Stimulated activated CD4-positive, alpha-beta T cell treated with anti-CD3 and anti-CD28 coated beads, Interleukin-4, amount 100 ng/mL, for 48 hours (primary cell): ENCODE results near the gene UBALD2.
A peak's percentile ranks its signal among the peaks of the same experiment; 100 is the strongest.
"Not testable (repeated sequence)": the region's sequence is repeated elsewhere in the genome, so short reads cannot be mapped to it uniquely, and the experiment has no call there.

ENCODE experiments used
- DNase-seq, 2 donors: peaks; one replicate each; pipeline ENCODE4 v3.0.0-alpha.2; 2020; ENCODE audit warnings: low read depth in 2 of 2

UBALD2 gene

GRCh38 chr17:76265624-76266243 lies 586 bp downstream of the UBALD2 start:
- DNase-seq, result peak in 1 of 2 donors; percentile 40

- no peak for DNase-seq
Observed at GRCh38 chr17:76266244-76266938, 1.2 kb downstream of the UBALD2 start.

DNA sequence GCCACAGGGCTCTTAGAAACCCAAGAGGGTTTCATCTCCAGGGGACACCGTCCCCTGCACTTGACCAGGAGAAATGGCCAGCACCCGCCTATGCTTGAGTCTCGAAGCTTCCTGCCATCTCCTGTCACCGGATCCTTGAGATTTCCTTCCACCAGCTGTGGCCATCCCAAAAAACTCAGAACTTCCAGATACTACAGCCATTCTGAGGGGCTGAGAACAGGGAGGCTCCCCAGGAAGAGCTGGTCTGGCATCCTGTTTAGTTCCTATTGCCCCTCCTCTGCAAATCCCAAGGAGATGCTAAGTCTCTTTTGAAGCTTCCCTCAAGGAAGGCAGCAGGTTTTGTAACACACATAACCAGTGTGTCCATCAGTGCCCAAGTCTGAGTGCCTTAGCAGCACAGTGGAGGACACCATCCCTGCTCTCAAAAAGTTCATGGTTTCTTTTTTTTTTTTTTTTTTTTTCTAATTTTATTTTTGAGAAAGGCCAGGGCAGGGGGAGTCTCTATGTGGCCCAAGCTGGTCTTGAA lies 2.0 kb downstream of the UBALD2 start:
- no peak for DNase-seq

- DNase-seq, result not testable (repeated sequence)
Observed at GRCh38 chr17:76267581-76268001, 2.4 kb downstream of the UBALD2 start.

- DNase-seq, result peak; percentile 71 to 77
Observed at GRCh38 chr17:76268015-76268749, 3.0 kb downstream of the UBALD2 start.

DNA sequence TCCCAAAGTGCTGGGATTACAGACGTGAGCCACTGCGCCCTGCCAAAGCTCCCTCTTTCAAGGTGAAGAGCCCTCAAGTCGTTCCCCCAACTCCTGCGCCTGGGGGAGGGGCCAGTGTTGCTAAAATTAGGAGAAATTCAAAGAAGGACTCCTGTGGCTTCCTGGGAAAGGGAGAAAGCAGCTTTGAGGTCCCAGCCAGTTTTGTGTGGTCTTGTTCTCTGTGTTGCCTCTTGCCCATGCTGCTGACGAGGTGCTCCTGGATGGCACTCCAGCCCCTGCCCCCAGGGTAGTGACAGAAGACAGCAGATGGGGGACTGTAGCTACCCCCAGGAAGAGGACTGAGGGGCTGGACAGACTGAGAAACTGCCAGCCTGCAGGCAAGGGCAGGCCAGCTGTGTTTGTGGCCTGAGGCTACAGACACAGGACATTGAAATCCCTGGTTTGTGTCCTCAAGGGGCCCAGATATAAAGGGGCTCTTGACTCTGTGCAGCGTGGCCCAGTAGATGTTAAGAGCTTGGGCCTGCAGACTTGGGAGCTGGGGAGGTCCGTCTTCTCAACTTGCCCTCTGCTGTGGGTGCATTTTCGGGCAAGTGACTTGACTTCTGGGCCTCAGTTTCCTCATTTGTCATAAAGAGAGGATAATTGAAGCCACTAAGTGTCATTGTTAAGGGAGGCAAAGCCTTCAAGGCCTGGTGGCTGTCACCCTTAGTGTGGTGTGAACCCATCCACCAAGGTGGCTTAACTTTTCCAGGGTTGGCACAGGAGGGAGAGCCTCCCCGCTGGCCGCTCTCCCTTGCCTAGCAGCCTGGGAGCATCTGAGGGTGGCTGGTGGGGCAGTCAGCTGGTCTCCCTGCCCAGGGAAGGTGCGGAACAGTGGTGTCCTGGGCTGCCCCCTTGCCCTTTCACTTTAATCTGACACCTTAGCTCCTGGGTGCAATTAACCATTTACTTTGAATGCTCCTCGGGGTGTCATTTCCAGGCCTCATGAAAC lies 4.1 kb downstream of the UBALD2 start:
- DNase-seq, result no peak

DNA sequence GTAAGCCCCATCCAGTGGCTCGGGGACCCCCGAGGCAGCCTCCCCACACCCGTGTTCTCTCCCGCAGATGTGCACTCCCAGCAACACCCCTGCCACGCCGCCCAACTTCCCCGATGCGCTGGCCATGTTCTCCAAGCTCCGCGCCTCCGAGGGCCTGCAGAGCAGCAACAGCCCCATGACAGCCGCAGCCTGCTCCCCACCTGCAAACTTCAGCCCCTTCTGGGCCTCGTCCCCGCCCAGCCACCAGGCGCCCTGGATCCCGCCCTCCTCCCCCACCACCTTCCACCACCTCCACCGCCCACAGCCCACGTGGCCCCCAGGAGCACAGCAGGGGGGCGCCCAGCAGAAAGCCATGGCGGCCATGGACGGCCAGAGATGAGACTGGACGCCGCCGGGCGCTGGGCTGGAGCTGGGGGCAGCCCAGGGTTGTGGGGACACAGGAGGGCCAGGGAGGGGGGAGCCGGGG lies 5.0 kb downstream of the UBALD2 start:
- DNase-seq, result no peak

DNA sequence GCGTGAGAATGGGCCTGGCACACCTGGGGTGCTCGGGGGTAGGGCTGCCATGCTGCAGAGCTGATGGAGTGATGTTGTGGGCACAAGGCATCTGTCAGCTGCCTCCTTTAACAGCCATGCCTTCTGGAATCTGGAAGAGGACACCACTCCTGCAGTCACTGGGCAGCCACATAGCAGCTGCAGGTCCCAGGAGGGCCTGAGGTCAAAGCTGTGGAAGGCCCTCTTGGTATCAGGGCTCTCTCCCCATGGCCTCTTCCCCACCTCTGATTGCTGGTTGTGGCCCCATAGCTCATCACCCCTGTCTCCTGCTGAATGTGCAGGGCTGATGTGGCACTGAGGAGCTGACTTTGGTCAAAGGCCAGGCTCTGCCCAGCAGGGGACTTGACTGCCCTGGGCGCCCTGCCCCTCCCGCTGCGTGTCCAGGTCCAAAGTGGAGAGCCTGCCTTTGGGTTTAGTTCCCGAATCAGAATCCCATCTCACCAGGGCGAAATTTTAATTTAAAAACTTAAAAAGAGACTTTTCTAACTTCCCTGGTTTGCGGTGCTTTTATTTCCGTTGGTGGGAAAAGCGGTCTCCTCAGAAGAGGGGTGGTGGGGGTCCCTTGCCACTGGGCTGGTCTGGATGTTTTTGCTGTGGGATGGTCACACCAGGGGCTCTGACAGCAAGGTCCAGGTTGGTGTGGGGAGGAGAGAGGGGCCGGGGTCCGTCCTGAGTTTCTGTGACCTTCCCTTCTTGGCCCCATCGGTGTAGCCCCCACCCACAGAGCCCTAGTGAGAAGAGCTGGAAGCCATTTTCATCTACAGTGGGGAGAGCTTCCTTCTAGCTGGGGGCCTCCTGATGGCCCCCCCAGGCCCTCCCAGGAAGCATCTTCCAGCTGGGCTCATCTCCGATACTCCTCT lies 5.9 kb downstream of the UBALD2 start:
- no peak for DNase-seq

GRCh38 chr17:76271669-76272540 lies 6.8 kb downstream of the UBALD2 start:
- peak; percentile 80 to 85 for DNase-seq

- DNase-seq, result peak in 1 of 2 donors; percentile 67
Observed at GRCh38 chr17:76272541-76273444, 7.6 kb downstream of the UBALD2 start.

GRCh38 chr17:76273445-76274111 lies 8.4 kb downstream of the UBALD2 start:
- no peak for DNase-seq

DNA sequence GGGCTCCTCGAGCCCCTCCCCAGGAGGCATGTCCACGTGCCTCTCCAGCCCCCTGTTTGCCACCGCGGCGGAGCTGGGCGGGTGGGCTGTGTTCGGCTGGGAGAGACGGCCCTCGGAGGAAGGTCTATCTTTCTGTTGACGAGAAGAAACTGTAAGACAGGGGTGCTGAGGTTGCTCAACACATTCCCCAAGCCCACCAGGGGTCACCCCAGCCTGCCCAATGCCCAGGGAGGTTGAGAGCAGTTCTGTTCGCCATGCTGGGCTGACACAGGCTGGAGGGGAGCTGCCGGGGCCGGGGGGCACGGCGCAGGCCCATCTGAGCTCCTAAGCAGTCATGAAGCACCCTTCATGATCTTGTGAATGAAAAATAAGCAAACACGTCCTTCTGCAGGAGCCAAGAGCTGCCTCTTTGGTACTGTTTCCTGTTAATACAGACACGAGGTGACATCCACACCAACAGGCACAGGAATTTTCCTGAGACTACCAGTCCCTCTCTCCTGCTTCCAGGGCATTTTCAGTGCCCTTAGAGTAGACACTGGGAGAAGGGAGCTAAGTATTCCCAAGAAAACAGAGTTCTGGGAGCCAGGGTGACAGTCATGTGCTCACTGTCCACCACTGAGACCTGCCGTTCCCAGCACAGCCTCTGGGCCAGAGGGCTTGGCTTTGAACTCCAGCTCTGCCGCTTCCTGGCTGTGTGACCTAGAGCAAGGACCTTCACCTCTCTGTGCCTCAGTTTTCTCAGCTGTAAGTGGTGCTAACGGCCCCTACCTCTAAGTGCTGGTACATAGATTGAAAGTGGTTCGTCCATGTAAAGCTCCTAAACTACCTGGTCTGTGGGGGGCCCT lies 9.2 kb downstream of the UBALD2 start:
- DNase-seq, result no peak

DNA sequence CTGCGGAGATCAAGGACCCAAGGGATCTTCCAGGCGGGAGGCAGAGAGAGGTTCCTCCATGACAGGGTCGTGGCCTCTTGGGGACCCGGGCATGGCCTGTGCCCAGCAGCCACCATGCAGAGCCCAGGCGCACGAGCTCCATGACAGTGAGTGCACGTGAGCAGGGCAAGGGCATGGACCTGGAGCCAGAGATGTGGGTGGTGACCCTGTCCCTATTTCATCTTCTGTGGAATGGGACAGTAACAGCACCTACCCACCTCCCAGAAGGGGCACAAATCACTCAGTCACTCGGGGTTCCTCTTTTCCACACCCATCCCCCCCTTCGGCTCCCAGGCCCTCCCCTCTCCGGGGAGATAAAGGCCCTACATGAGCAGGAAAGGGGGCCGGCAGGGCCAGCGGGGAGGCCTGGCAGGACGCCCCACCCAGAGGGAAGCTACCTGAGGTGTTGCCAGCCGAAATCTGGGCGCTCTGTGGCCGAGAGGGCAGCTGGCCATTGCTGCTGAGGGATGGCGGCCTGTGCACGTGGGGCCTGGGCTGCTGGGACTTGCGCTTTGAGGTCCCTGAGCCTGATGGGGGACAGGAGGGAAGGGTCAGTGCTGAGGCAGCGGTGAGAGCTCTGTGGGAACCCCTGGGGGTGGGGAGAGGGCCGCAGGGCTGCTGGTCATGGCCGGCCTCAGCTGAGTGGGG lies 10.4 kb downstream of the UBALD2 start:
- DNase-seq, result no peak

- DNase-seq, result no peak
Observed at GRCh38 chr17:76276069-76276431, 10.9 kb downstream of the UBALD2 start.

GRCh38 chr17:76276461-76277299 lies 11.5 kb downstream of the UBALD2 start:
- DNase-seq, result no peak
